HepG2 (cell line): Measurements from ENCODE around the gene PTPN12. TPM values are rescaled to one million over a fixed set of nuclear protein-coding genes. Genes with fewer than 3 reads are reported as not detected.
A peak's percentile ranks its signal among the peaks of the same experiment; 100 is the strongest.

Experiments used
- ARID4A ChIP-seq: sonication (generic); formaldehyde crosslinking; IDR thresholded peaks from 2 replicates; pipeline ENCODE4 v1.5.0; 2020; ENCODE audit warnings: mild to moderate bottlenecking, missing genetic modification reagents, borderline replicate concordance
- ARNT2 ChIP-seq: sonication (generic); formaldehyde crosslinking; IDR thresholded peaks from 2 replicates; pipeline ENCODE4 v1.8.0; 2022; ENCODE audit warnings: mild to moderate bottlenecking, low read depth, missing genetic modification reagents, moderate library complexity
- CBFB ChIP-seq: sonication (generic); formaldehyde crosslinking; IDR thresholded peaks from 2 replicates; pipeline ENCODE4 v1.4.0; 2020; ENCODE audit warnings: missing genetic modification reagents
- CREB1 ChIP-seq, 2 experiments: fragments of 450-650 bp in 1 of 2; IDR thresholded peaks; 2 replicates each; pipeline ENCODE4 v1.6.1; 2016 to 2017; ENCODE audit warnings: control low read depth in 1 of 2, mild to moderate bottlenecking in 1 of 2, missing compliant biosample characterization in 1 of 2, missing genetic modification characterization in 1 of 2
- MED8 ChIP-seq: sonication (generic); formaldehyde crosslinking; IDR thresholded peaks from 2 replicates; pipeline ENCODE4 v1.8.1; 2023; ENCODE audit warnings: mild to moderate bottlenecking, missing genetic modification reagents; ENCODE audit not compliant: insufficient replicate concordance
- MXD3 ChIP-seq: IDR thresholded peaks from 2 replicates; pipeline ENCODE4 v1.6.1; 2016; ENCODE audit warnings: mild to moderate bottlenecking, missing biosample characterization, missing genetic modification reagents
- POLR2A ChIP-seq, 2 experiments: IDR thresholded peaks; 2 replicates each; pipeline ENCODE4 v1.6.1; 2011; ENCODE audit warnings: low read depth in 2 of 2, low read length in 2 of 2, mild to moderate bottlenecking in 1 of 2, moderate library complexity in 1 of 2; ENCODE audit not compliant: insufficient read depth in 1 of 2
- RFXAP ChIP-seq: sonication (generic); formaldehyde crosslinking; IDR thresholded peaks from 2 replicates; pipeline ENCODE4 v1.4.0; 2020; ENCODE audit warnings: missing genetic modification reagents, borderline replicate concordance
- SP140L ChIP-seq: sonication (generic); formaldehyde crosslinking; IDR thresholded peaks from 2 replicates; pipeline ENCODE4 v1.4.0; 2020; ENCODE audit warnings: missing genetic modification reagents, borderline replicate concordance
- ZBTB43 ChIP-seq: sonication (generic); formaldehyde crosslinking; conservative IDR thresholded peaks from 2 replicates; pipeline ENCODE4 v1.4.0; 2020; ENCODE audit warnings: missing genetic modification reagents
- ZBTB44 ChIP-seq: sonication (generic); formaldehyde crosslinking; IDR thresholded peaks from 2 replicates; pipeline ENCODE4 v1.4.0; 2020; ENCODE audit warnings: missing genetic modification reagents
- ZNF234 ChIP-seq: sonication (generic); formaldehyde crosslinking; conservative IDR thresholded peaks from 2 replicates; pipeline ENCODE4 v1.5.1; 2020; ENCODE audit warnings: mild to moderate bottlenecking, missing genetic modification reagents
- ZNF263 ChIP-seq: sonication (generic); formaldehyde crosslinking; IDR thresholded peaks from 2 replicates; pipeline ENCODE4 v1.4.0; 2020; ENCODE audit warnings: missing genetic modification reagents
- ZNF329 ChIP-seq: sonication (generic); formaldehyde crosslinking; IDR thresholded peaks from 2 replicates; pipeline ENCODE4 v1.9.0; 2021; ENCODE audit warnings: low read depth, mild to moderate bottlenecking, missing genetic modification reagents
- polyA plus RNA-seq, 8 experiments: library from polyadenylated mRNA; depleted of rRNA in 3 of 8; stranded (reverse) in 7 of 8; unstranded in 1 of 8; fragments of >200 nt; fragmentation: Illumina TruSeq in 4 of 8; extraction: Trizol in 4 of 8; gene quantifications; 2 replicates each; pipeline versions ENCODE4 v1.2.1 to v1.2.3, GENCODE V29; 2011 to 2016; ENCODE audit warnings: low read depth in 4 of 8, missing spikeins in 1 of 8, mixed read lengths in 1 of 8; ENCODE audit not compliant: insufficient read depth in 1 of 8
- total RNA-seq, 5 experiments: library from RNA; depleted of rRNA; stranded (reverse); fragments of >200 nt; fragmentation: Illumina TruSeq; extraction: Trizol; gene quantifications; 2 replicates each; pipeline ENCODE4 v1.2.3, GENCODE V29; 2016; ENCODE audit warnings: low read depth in 1 of 5
- TF ChIP-seq, protein P1 (sequence below): sonication (generic); formaldehyde crosslinking; IDR thresholded peaks from 2 replicates; pipeline ENCODE4 v1.4.0; 2020; ENCODE audit warnings: missing genetic modification reagents
- TF ChIP-seq, protein P2 (sequence below): sonication (generic); formaldehyde crosslinking; IDR thresholded peaks from 2 replicates; pipeline ENCODE4 v1.4.0; 2020; ENCODE audit warnings: missing genetic modification reagents, low read depth, mild to moderate bottlenecking, borderline replicate concordance
- TF ChIP-seq, protein P3 (sequence below): sonication (generic); formaldehyde crosslinking; IDR thresholded peaks from 2 replicates; pipeline ENCODE4 v1.4.0; 2020; ENCODE audit warnings: missing genetic modification reagents; ENCODE audit errors: not compliant biosample characterization
- TF ChIP-seq, protein P4 (sequence below): IDR thresholded peaks from 2 replicates; pipeline ENCODE4 v1.6.1; 2012; ENCODE audit warnings: inconsistent platforms

The PTPN12 gene
- total and polyA plus RNA-seq, 2 of the 13 experiments (the other 11 are each of a cell fraction or from before 2014, with no cell fraction given) = 22.9 to 56.8 TPM

DNA sequence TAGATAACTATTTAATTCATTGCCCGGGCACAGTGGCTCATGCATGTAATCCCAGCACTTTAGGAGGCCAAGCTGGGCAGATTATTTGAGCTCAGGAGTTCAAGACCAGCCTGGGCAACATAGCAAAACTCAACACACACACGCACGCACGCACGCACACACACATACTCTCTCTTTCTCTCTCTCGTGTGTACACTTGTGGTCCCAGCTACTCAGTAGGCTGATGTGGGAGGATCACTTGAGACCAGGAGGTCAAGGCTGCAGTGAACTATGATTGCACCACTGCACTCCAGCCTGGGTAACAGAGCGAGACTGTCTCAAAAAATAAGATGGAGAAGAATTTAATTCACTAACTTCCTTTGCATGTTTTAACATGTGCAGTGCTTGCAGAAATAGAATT is 38.1 kb downstream of the PTPN12 start (continued):
- TF ChIP-seq ARID4A (peak; percentile 43; the same call in 1 of the 2 replicates), MXD3 (no peak), ZNF329 (CRISPR knock-in tag) (no peak), ZBTB43 (CRISPR knock-in tag) (peak; percentile 97), RFXAP (CRISPR knock-in tag) (no peak), ZBTB44 (CRISPR knock-in tag) (no peak), ZNF263 (no peak), ARNT2 (CRISPR knock-in tag) (peak; percentile 26; the same call in 1 of the 2 replicates), CREB1 (IDR thresholded peaks at IDR 0.05) (no peak), CREB1 (CRISPR knock-in tag; IDR thresholded peaks at IDR 0.05) (no peak), ZNF234 (CRISPR knock-in tag) (no peak), SP140L (CRISPR knock-in tag) (no peak), CBFB (CRISPR knock-in tag) (peak; percentile 66), MED8 (CRISPR knock-in tag) (peak; percentile 48), POLR2A (IDR thresholded peaks at IDR 0.05; ENCODE audit: insufficient read depth in 1 of 2, low read depth in 2 of 2, low read length in 2 of 2) (no peak)
- TF ChIP-seq, protein P1, sequence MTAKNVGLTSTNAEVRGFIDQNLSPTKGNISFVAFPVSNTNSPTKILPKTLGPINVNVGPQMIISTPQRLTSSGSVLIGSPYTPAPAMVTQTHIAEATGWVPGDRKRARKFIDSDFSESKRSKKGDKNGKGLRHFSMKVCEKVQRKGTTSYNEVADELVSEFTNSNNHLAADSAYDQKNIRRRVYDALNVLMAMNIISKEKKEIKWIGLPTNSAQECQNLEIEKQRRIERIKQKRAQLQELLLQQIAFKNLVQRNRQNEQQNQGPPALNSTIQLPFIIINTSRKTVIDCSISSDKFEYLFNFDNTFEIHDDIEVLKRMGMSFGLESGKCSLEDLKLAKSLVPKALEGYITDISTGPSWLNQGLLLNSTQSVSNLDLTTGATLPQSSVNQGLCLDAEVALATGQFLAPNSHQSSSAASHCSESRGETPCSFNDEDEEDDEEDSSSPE (CRISPR knock-in tag) = no peak
- TF ChIP-seq, protein P2, sequence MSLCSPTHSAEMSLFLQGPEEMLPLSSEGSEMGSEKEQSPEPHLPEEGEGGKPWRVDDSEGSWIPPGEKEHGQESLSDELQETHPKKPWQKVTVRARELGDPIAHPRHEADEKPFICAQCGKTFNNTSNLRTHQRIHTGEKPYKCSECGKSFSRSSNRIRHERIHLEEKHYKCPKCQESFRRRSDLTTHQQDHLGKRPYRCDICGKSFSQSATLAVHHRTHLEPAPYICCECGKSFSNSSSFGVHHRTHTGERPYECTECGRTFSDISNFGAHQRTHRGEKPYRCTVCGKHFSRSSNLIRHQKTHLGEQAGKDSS (CRISPR knock-in tag) = peak; percentile 50; the same call in 1 of the 2 replicates
- TF ChIP-seq, protein P3, sequence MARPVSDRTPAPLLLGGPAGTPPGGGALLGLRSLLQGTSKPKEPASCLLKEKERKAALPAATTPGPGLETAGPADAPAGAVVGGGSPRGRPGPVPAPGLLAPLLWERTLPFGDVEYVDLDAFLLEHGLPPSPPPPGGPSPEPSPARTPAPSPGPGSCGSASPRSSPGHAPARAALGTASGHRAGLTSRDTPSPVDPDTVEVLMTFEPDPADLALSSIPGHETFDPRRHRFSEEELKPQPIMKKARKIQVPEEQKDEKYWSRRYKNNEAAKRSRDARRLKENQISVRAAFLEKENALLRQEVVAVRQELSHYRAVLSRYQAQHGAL (CRISPR knock-in tag) = no peak
- TF ChIP-seq, protein P4, sequence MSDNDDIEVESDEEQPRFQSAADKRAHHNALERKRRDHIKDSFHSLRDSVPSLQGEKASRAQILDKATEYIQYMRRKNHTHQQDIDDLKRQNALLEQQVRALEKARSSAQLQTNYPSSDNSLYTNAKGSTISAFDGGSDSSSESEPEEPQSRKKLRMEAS = 0 out of 2 replicates have a peak, but pooled peaks have one; percentile 42
